GM23248 (cell line): ENCODE measurements around the gene LDLRAD3. TPM values are rescaled to one million over a fixed set of nuclear protein-coding genes. Genes with fewer than 3 reads are reported as not detected.

Source experiments
- DNase-seq: peaks from one replicate; pipeline ENCODE4 v3.0.0-alpha.2; 2015
- H2AFZ ChIP-seq: fragments of 200-600 bp; sonication (generic); 2 replicates; pipeline ENCODE4 v1.6.1; 2016; ENCODE audit warnings: antibody characterized with exemption
- H3F3A ChIP-seq: fragments of 200-600 bp; sonication (generic); 2 replicates; pipeline ENCODE4 v1.6.1; 2016; ENCODE audit warnings: mild to moderate bottlenecking, antibody characterized with exemption, mixed run types; ENCODE audit not compliant: insufficient read depth
- H3K27ac ChIP-seq: fragments of 200-600 bp; sonication (generic); 2 replicates; pipeline ENCODE4 v1.5.1; 2016; ENCODE audit warnings: mild to moderate bottlenecking
- H3K27me3 ChIP-seq: fragments of 200-600 bp; sonication (generic); replicated peaks from 2 replicates; pipeline ENCODE4 v1.6.1; 2016; ENCODE audit warnings: mild to moderate bottlenecking; ENCODE audit not compliant: insufficient read depth
- H3K36me3 ChIP-seq: fragments of 200-600 bp; sonication (generic); 2 replicates; pipeline ENCODE4 v1.6.1; 2016; ENCODE audit warnings: low read depth, mild to moderate bottlenecking
- H3K4me1 ChIP-seq: fragments of 200-600 bp; sonication (generic); 2 replicates; pipeline ENCODE4 v1.6.1; 2016; ENCODE audit warnings: mild to moderate bottlenecking; ENCODE audit not compliant: insufficient read depth
- H3K4me2 ChIP-seq: fragments of 200-600 bp; sonication (generic); one replicate; pipeline ENCODE4 v1.6.1; 2016; ENCODE audit warnings: mild to moderate bottlenecking; ENCODE audit not compliant: unreplicated experiment
- H3K4me3 ChIP-seq: fragments of 200-600 bp; sonication (generic); 2 replicates; pipeline ENCODE4 v1.5.1; 2016; ENCODE audit warnings: mild to moderate bottlenecking
- H3K79me2 ChIP-seq: fragments of 200-600 bp; sonication (generic); 2 replicates; pipeline ENCODE4 v1.6.1; 2016; ENCODE audit warnings: mild to moderate bottlenecking; ENCODE audit not compliant: insufficient read depth
- H3K9ac ChIP-seq: fragments of 200-600 bp; sonication (generic); 2 replicates; pipeline ENCODE4 v1.6.1; 2016; ENCODE audit warnings: mild to moderate bottlenecking
- H3K9me2 ChIP-seq: fragments of 200-600 bp; sonication (generic); 2 replicates; pipeline ENCODE4 v1.6.1; 2016; ENCODE audit warnings: mixed run types, mild to moderate bottlenecking, moderate library complexity; ENCODE audit not compliant: insufficient read depth
- H3K9me3 ChIP-seq: fragments of 200-600 bp; sonication (generic); one replicate; pipeline ENCODE4 v1.6.1; 2017; ENCODE audit warnings: low read depth
- H4K20me1 ChIP-seq: fragments of 200-600 bp; sonication (generic); 2 replicates; pipeline ENCODE4 v1.6.0; 2016; ENCODE audit not compliant: insufficient read depth
- EZH2 ChIP-seq: fragments of 200-600 bp; sonication (generic); IDR thresholded peaks from 2 replicates; pipeline ENCODE4 v1.6.1; 2018; ENCODE audit warnings: antibody characterized with exemption, mild to moderate bottlenecking; ENCODE audit not compliant: insufficient read depth, poor library complexity, severe bottlenecking
- EZH2phosphoT487 ChIP-seq: fragments of 200-600 bp; sonication (generic); IDR thresholded peaks from 2 replicates; pipeline ENCODE4 v1.6.1; 2018; ENCODE audit warnings: antibody characterized with exemption, moderate library complexity, mild to moderate bottlenecking, low read depth; ENCODE audit not compliant: insufficient read depth
- WGBS, 2 experiments: methylation state at CpG; one replicate each; pipeline ENCODE4 v1.1.6; 2015 to 2017; ENCODE audit warnings: low lambda C conversion rate in 2 of 2, low coverage in 1 of 2; ENCODE audit errors: missing lambda C conversion rate in 2 of 2; 5-methylcytosine and 5-hydroxymethylcytosine counted together
- in situ Hi-C: fragments of 300-500 bp; cut with MboI; formaldehyde crosslinking; loops from 2 replicates; pipeline ENCODE4 v1.15.0; 2020
- polyA plus RNA-seq: library from polyadenylated mRNA; unstranded; fragments of >200 nt; fragmentation: Nextera tagmentation; extraction: Ambion mirVana; gene quantifications from 2 replicates; pipeline ENCODE4 v1.2.1, GENCODE V29; 2016
- total RNA-seq: library from RNA; depleted of rRNA; stranded (reverse); fragments of >200 nt; shearing (Covaris generic); gene quantifications from 2 replicates; pipeline ENCODE4 v1.2.3, GENCODE V29; 2014

The LDLRAD3 gene
- total and polyA plus RNA-seq, 2 experiments from 2014 or later = 6.2 to 6.6 TPM

DNA sequence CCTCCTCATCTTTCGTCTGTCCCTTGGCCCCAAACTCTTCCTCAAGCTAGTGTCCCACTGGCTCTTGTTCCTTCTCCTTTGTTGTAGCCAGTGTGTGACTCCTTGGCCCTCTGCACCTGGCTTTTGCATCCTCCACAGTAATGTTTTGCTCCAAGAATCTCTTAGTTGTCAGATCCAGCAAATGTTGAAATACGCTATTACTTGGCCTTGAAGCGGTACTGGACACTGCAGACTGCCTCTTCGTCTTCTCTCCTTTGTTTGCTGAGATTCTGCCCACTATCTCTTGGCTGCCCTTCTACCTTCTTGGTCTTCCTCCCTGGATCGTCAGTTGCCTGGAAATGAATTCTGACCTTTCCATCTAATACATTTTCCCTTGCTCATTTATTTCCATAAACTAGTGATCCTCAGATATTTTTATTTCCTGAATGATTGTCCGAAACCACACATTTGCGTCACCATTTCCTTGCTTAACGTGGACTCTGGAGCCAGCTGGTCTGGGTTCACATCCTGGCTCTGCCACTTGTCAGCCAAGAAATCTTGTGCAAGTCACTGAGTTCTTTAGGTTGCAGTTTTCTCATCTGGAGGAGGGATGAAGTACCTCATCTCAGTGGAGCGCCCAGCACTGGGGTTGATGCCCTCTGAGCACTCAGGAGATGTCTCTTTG, 113.6 kb downstream of the LDLRAD3 start:
- peak; percentile 21 for DNase-seq
- Histone ChIP-seq H3K27me3 (no peaks in the 10 kb centered on the region), H3K9me2 (no peaks in the 10 kb centered on the region), H3K79me2 (no peaks in the 10 kb centered on the region), H2AFZ (no peak overlapping the region), H3K4me3 (no peak overlapping the region), H3F3A (no peaks in the 10 kb centered on the region), H3K4me2 (no peak overlapping the region), H3K9ac (no peak overlapping the region), H3K9me3 (no peaks in the 10 kb centered on the region), H4K20me1 (no peaks in the 10 kb centered on the region), H3K36me3 (no peaks in the 10 kb centered on the region), H3K4me1 (no peaks in the 10 kb centered on the region), H3K27ac (no peak overlapping the region)
- in situ Hi-C loops = no loop called here
- 89% methylated on average over 9 of the region's 9 CpGs for WGBS, 2 experiments
- no peak for TF ChIP-seq EZH2
- TF ChIP-seq EZH2phosphoT487 = no peak

DNA sequence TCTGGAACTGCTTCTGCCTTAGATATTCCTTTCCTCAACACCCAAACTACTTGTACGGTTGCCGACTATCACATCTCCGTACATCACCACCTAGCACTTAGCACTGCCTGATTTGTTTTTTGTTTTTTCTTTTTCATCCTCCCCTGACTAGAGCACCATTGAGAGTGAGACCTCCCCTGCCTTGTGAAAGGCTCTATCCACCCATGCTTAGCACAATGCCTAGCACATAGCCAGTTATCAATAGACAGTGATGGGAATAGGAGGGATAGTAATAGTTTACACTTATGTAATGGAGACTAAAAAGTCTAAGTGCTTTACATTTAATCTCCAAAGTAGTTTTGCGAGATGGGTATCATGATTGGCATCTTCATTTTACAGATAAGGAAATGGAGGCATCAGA, 115.8 kb downstream of the LDLRAD3 start:
- in situ Hi-C loops = no loop called here
- no peaks in the 10 kb centered on the region for H3K9me3 ChIP-seq
- H3K27me3 ChIP-seq = no peaks in the 10 kb centered on the region
- no peaks in the 10 kb centered on the region for H3K9me2 ChIP-seq
- no peak overlapping the region for H3K9ac ChIP-seq
- no peaks in the 10 kb centered on the region for H3K4me1 ChIP-seq
- H4K20me1 ChIP-seq = no peaks in the 10 kb centered on the region
- TF ChIP-seq EZH2phosphoT487 = no peak
- no peak for TF ChIP-seq EZH2
- H3K27ac ChIP-seq = no peak overlapping the region
- no peak overlapping the region for H3K4me3 ChIP-seq
- H3K36me3 ChIP-seq = no peaks in the 10 kb centered on the region
- WGBS, 2 experiments = 98 to 100% methylated on average over 4 of the region's 4 CpGs
- no peak overlapping the region for H3K4me2 ChIP-seq
- H3F3A ChIP-seq = no peaks in the 10 kb centered on the region
- DNase-seq = no peak
- no peak overlapping the region for H2AFZ ChIP-seq
- H3K79me2 ChIP-seq = no peaks in the 10 kb centered on the region

DNA sequence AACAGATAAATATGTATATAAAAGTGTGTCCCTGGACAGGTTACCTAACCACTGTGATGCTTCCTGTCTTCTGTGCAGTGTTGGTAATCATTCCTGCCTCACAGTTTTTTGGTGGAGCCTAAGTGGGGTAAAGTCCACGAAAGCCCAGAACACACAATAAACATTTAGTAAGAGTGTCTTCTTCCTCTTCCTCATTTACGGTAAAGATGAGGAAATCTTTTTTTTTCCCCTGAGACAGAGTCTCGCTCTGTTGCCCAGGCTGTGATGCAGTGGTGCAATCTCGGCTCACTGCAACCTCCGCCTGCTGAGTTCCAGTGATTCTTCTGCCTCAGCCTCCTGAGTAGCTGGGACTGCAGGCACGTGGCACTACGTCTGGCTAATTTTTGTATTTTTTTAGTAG, 117.1 kb downstream of the LDLRAD3 start:
- Histone ChIP-seq H4K20me1 (no peaks in the 10 kb centered on the region), H3K9me2 (no peaks in the 10 kb centered on the region), H3K9me3 (no peaks in the 10 kb centered on the region), H3K4me1 (no peaks in the 10 kb centered on the region), H3K9ac (no peak overlapping the region), H3K36me3 (no peaks in the 10 kb centered on the region), H3K27me3 (no peaks in the 10 kb centered on the region), H3K4me2 (no peak overlapping the region), H3K4me3 (no peak overlapping the region), H3K27ac (no peak overlapping the region), H2AFZ (no peak overlapping the region), H3F3A (no peaks in the 10 kb centered on the region), H3K79me2 (no peaks in the 10 kb centered on the region)
- DNase-seq = no peak
- no peak for TF ChIP-seq EZH2phosphoT487
- no peak for TF ChIP-seq EZH2
- in situ Hi-C loops = no loop called here
- WGBS, 2 experiments = 96 to 99% methylated on average over 7 of the region's 7 CpGs

DNA sequence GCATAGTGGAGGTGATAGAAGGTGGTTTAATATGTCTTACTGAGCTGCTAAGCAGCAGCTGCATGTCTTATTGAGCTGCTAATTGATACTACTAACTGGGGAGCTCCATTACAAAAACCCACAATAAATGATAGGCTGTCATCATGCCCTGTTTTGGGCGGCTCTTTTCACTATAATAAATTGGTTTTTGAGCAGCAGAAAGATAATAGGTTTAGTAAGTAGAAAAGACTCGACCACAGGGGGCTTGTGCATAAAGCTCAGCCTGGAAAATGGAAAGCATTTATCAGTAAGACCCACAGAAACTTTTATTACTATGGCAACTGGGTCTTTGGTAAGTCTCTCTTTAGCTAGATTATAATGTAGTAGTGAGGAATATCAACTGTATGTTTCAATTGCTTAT, 117.6 kb downstream of the LDLRAD3 start:
- H3K36me3 ChIP-seq = no peaks in the 10 kb centered on the region
- no peaks in the 10 kb centered on the region for H3K4me1 ChIP-seq
- no peaks in the 10 kb centered on the region for H3K27me3 ChIP-seq
- no peaks in the 10 kb centered on the region for H4K20me1 ChIP-seq
- 50 to 51% methylated on average over 2 of the region's 2 CpGs for WGBS, 2 experiments
- H3K9me2 ChIP-seq = no peaks in the 10 kb centered on the region
- H3K27ac ChIP-seq = no peak overlapping the region
- TF ChIP-seq EZH2phosphoT487 = no peak
- no peak for TF ChIP-seq EZH2
- in situ Hi-C loops = no loop called here
- no peaks in the 10 kb centered on the region for H3F3A ChIP-seq
- H3K79me2 ChIP-seq = no peaks in the 10 kb centered on the region
- H3K9me3 ChIP-seq = no peaks in the 10 kb centered on the region
- no peak overlapping the region for H2AFZ ChIP-seq
- H3K9ac ChIP-seq = no peak overlapping the region
- DNase-seq = no peak
- H3K4me3 ChIP-seq = no peak overlapping the region
- no peak overlapping the region for H3K4me2 ChIP-seq
